Kidney (tissue), 14 donors: ENCODE data around the gene SYN1. TPM values are rescaled to one million over a fixed set of nuclear protein-coding genes. Genes with fewer than 3 reads are reported as not detected.

ENCODE experiments used
- DNase-seq, 5 donors: peaks; one replicate each; pipeline ENCODE4 v3.0.0-alpha.2; 2013 to 2020
- FAIRE-seq: peaks from 2 replicates; lab custom pipeline; 2012; peaks lifted over from hg19 to GRCh38; lab: Jason Lieb, UNC
- H3K27ac ChIP-seq, 2 donors: one replicate each; pipeline ENCODE4 v1.7.0; 2013; ENCODE audit warnings: low read depth in 2 of 2, low read length in 2 of 2, inconsistent platforms in 1 of 2
- H3K27me3 ChIP-seq: one replicate; pipeline ENCODE4 v1.7.1; 2013; ENCODE audit warnings: low read length, inconsistent platforms; ENCODE audit not compliant: control insufficient read depth, insufficient read depth
- H3K36me3 ChIP-seq, 3 donors: one replicate each; pipeline versions ENCODE4 v1.7.0 to v1.7.1; 2013; ENCODE audit warnings: low read length in 3 of 3, control low read depth in 1 of 3, inconsistent platforms in 1 of 3; ENCODE audit not compliant: insufficient read depth in 3 of 3, control insufficient read depth in 2 of 3
- H3K4me1 ChIP-seq, 3 donors: one replicate each; pipeline versions ENCODE4 v1.7.0 to v1.7.1; 2013; ENCODE audit warnings: low read length in 3 of 3, inconsistent platforms in 1 of 3, low read depth in 1 of 3; ENCODE audit not compliant: control insufficient read depth in 2 of 3, insufficient read depth in 2 of 3
- H3K4me3 ChIP-seq, 3 donors: one replicate each; pipeline versions ENCODE4 v1.7.0 to v1.8.1; 2013; ENCODE audit warnings: low read length in 3 of 3, control low read depth in 1 of 3, inconsistent platforms in 1 of 3
- H3K9ac ChIP-seq, 3 donors: one replicate each; pipeline versions ENCODE4 v1.7.0 to v1.7.1; 2013; ENCODE audit warnings: low read length in 3 of 3, control low read depth in 1 of 3, inconsistent platforms in 1 of 3
- H3K9me3 ChIP-seq, 3 donors: one replicate each; pipeline versions ENCODE4 v1.7.0 to v1.7.1; 2013; ENCODE audit warnings: low read length in 3 of 3, control low read depth in 1 of 3, inconsistent platforms in 1 of 3; ENCODE audit not compliant: control insufficient read depth in 2 of 3, insufficient read depth in 1 of 3
- intact Hi-C: fragments of 100-400 bp; cut with DNase I; formaldehyde crosslinking; loops from one replicate; pipeline ENCODE4 v1.11.1; 2022
- polyA plus RNA-seq: library from polyadenylated mRNA; stranded (reverse); fragments of 350-450 nt; fragmentation: Illumina TruSeq; extraction: RNeasy Lipid Tissue Mini Kit (QIAGEN cat#74804); gene quantifications from one replicate; pipeline ENCODE4 v1.2.3, GENCODE V29; 2014; ENCODE audit warnings: low read depth, low replicate concordance; ENCODE audit not compliant: insufficient read depth
- total RNA-seq: library from RNA; stranded (reverse); fragmentation: NEBNext Ultra II Directional; extraction: Animal tissue kit (Norgen Biotek cat#: 25700); gene quantifications from one replicate; pipeline ENCODE4 v1.2.1, GENCODE V29; 2021
- TF ChIP-seq, protein P1 (sequence below): IDR thresholded peaks from 3 replicates; pipeline ENCODE4 v1.5.1; 2012; ENCODE audit warnings: mild to moderate bottlenecking, moderate library complexity, borderline replicate concordance; ENCODE audit not compliant: insufficient read depth; ENCODE audit errors: extremely low read depth
- donor health status: control.
- donor health status: control.
- donor health status: control.
- donor health status: control.
- donor health status: control.
- donor health status: DM: yes; HTN: yes; CAD: no.
- donor health status: Normal renal cell carcinoma (clear cell type).

Gene SYN1
- total and polyA plus RNA-seq, 2 donors from 2014 or later: 0.85 to 0.88 TPM

DNA sequence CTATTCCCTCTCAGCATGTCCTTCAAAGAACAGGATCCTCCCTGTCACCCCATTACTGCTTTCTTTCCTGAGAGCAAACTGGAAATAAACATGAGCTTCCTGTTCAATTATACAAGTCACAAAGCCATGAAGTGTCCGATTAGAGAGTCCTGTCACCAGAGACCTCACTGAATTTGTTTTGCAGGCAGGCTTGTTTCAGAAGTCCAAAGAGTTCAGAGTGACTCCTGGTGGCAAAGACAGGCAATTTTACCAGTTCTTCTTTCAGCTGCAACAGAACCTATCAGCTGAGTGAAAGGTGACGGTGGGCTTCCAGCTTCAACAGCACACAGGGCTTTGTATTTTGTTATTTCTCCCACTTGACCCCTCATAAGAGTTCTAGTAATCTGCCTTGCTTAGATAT lies 24.3 kb upstream of the SYN1 start:
- FAIRE-seq: no peak
- DNase-seq: peak in 2 of 5 donors; percentile 41 to 61
- H3K9me3 ChIP-seq: no peaks in the 10 kb centered on the region
- TF ChIP-seq, protein P1, sequence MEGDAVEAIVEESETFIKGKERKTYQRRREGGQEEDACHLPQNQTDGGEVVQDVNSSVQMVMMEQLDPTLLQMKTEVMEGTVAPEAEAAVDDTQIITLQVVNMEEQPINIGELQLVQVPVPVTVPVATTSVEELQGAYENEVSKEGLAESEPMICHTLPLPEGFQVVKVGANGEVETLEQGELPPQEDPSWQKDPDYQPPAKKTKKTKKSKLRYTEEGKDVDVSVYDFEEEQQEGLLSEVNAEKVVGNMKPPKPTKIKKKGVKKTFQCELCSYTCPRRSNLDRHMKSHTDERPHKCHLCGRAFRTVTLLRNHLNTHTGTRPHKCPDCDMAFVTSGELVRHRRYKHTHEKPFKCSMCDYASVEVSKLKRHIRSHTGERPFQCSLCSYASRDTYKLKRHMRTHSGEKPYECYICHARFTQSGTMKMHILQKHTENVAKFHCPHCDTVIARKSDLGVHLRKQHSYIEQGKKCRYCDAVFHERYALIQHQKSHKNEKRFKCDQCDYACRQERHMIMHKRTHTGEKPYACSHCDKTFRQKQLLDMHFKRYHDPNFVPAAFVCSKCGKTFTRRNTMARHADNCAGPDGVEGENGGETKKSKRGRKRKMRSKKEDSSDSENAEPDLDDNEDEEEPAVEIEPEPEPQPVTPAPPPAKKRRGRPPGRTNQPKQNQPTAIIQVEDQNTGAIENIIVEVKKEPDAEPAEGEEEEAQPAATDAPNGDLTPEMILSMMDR: peak; percentile 36
- H3K27ac ChIP-seq: no peak overlapping the region
- no peak overlapping the region for H3K9ac ChIP-seq
- intact Hi-C loops: no loop called here
- no peak overlapping the region for H3K4me3 ChIP-seq
- peaks cover 2 to 16% (median 5%) of the 10 kb centered on the region in 3 donors for H3K36me3 ChIP-seq
- H3K4me1 ChIP-seq: peaks cover 0 to 3% (median 0%) of the 10 kb centered on the region in 3 donors
- H3K27me3 ChIP-seq: no peaks in the 10 kb centered on the region

DNA sequence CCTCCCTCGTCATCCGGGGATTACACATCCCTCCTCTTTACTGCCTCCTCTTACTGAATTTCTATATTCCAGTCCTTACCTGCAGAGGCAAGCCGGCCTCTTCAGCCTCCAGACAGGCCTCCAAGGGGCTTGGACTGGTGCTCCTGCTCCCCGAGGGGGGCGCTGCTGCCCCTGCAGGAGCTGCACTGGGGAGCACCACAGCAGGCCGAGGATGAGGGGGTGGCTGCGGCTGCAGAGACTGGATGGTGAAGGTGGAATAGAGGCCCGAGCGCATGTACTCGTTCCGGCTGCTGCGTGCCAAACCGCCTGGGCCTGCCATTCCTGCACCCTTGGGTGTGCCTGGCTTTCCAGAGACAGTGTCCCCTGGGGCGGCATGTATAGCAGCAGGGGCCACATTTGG lies 19.2 kb upstream of the SYN1 start:
- no peak for DNase-seq
- Histone ChIP-seq H3K9ac (no peak overlapping the region), H3K4me1 (no peaks in the 10 kb centered on the region), H3K27ac (no peak overlapping the region), H3K27me3 (no peaks in the 10 kb centered on the region), H3K9me3 (no peaks in the 10 kb centered on the region), H3K4me3 (no peak overlapping the region), H3K36me3 (peaks cover 2 to 32% (median 9%) of the 10 kb centered on the region in 3 donors)
- TF ChIP-seq, protein P1: no peak
- FAIRE-seq: no peak
- intact Hi-C loops: no loop called here

DNA sequence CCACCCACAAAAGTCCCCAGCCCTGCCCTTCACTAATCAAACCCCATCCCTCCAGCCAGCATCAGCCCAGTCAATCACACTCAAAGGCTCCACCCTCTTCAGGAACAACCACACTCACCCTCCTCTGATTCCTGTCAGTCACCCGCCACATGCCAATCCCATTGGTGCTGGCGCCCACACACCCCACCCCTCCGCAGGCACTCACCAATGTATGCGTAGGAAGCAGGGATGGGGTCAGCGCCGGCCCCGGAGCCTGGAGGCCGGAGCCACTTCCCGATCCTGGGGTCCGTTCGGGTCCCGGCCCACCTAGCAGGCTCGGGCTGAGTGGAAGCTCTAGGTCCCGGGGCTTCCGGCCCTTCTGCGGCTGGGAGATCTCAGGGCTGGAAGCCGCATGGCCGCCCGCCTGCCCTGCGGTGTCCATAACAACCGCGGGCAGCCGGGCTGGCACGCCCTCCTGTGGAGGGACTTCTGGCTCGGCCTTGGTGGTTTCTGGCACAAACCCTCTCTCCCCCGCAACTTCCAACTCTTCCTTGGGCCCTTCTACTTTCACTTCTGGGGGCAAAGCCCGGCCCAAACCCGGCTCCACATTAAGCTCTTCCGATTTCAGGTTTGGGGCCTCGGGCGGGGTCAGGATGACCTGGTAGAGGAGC lies 18.0 kb upstream of the SYN1 start:
- intact Hi-C loops: no loop called here
- Histone ChIP-seq H3K36me3 (peaks cover 2 to 32% (median 9%) of the 10 kb centered on the region in 3 donors), H3K4me3 (no peak overlapping the region), H3K4me1 (no peaks in the 10 kb centered on the region), H3K9me3 (no peaks in the 10 kb centered on the region), H3K9ac (no peak overlapping the region), H3K27ac (no peak overlapping the region), H3K27me3 (no peaks in the 10 kb centered on the region)
- TF ChIP-seq, protein P1: no peak
- no peak for FAIRE-seq
- DNase-seq: peak in 3 of 5 donors; percentile 30 to 74 (median 34)
